IPS DF 6.9 (cell line): ENCODE results near the gene GSTA4.

Source experiments
- DNase-seq: peaks from one replicate; pipeline ENCODE4 v3.0.0-alpha.2; 2013; ENCODE audit warnings: low read depth, low spot score
- H3K27ac ChIP-seq: one replicate; pipeline ENCODE4 v1.5.1; 2013; ENCODE audit warnings: low read length, control low read depth
- H3K27me3 ChIP-seq: 2 replicates; pipeline ENCODE4 v1.6.1; 2013; ENCODE audit warnings: mild to moderate bottlenecking, low read length; ENCODE audit not compliant: control insufficient read depth, insufficient read depth
- H3K36me3 ChIP-seq: 2 replicates; pipeline ENCODE4 v1.6.1; 2013; ENCODE audit warnings: low read length; ENCODE audit not compliant: control insufficient read depth, insufficient read depth
- H3K4me1 ChIP-seq: 2 replicates; pipeline ENCODE4 v1.6.1; 2013; ENCODE audit warnings: low read length; ENCODE audit not compliant: control insufficient read depth, insufficient read depth
- H3K4me3 ChIP-seq: 2 replicates; pipeline ENCODE4 v1.5.1; 2013; ENCODE audit warnings: mild to moderate bottlenecking, low read length
- H3K9me3 ChIP-seq: 2 replicates; pipeline ENCODE4 v1.6.1; 2013; ENCODE audit warnings: low read length, inconsistent platforms; ENCODE audit not compliant: control insufficient read depth, insufficient read depth
- WGBS: extraction: QIAGEN DNeasy Blood & Tissue Kit; methylation state at CpG from one replicate; pipeline ENCODE4 v1.1.7; 2013; ENCODE audit warnings: mixed read lengths, missing lambda C conversion rate; ENCODE audit not compliant: insufficient read length, insufficient coverage; 5-methylcytosine and 5-hydroxymethylcytosine counted together

The GSTA4 gene

GRCh38 chr6:53031281-53031680 is 36.2 kb upstream of the GSTA4 start:
- no CpG with 5 or more reads among the region's 4 CpGs for WGBS
- Histone ChIP-seq H3K27ac (no peak overlapping the region), H3K36me3 (no peaks in the 10 kb centered on the region; the same call in 1 of the 2 replicates)

DNA sequence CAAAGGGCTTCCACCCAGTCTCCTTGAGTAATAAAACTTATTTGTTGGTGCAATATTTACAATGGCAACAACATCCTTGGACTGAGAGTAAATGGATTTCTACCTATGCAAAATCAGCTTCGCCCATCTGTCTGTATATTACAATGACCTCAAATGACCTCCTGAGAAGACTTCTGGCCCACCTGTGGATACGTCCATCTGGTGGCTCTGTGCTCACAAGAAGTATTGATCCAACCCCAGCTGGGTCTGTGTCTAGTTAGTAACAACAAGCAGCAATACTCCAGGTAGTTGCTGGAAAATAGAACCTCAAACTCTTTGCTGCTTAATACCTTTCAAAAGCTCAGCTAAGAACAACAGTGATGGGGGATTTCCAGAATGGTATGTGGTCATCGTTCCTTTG is 34.7 kb upstream of the GSTA4 start:
- WGBS, result no CpG with 5 or more reads among the region's 3 CpGs
- H3K27ac ChIP-seq, result no peak overlapping the region
- H3K36me3 ChIP-seq, result no peaks in the 10 kb centered on the region; the same call in 1 of the 2 replicates
- no peaks in the 10 kb centered on the region for H3K4me1 ChIP-seq
- no peaks in the 10 kb centered on the region for H3K27me3 ChIP-seq
- no peak overlapping the region for H3K4me3 ChIP-seq
- H3K9me3 ChIP-seq, result no peaks in the 10 kb centered on the region
- DNase-seq, result no peak

More at GRCh38 chr6:53031281-53031680, 36.2 kb upstream of the GSTA4 start:
- Histone ChIP-seq H3K9me3 (no peaks in the 10 kb centered on the region), H3K4me3 (no peak overlapping the region), H3K27me3 (no peaks in the 10 kb centered on the region), H3K4me1 (no peaks in the 10 kb centered on the region)
- no peak for DNase-seq

DNA sequence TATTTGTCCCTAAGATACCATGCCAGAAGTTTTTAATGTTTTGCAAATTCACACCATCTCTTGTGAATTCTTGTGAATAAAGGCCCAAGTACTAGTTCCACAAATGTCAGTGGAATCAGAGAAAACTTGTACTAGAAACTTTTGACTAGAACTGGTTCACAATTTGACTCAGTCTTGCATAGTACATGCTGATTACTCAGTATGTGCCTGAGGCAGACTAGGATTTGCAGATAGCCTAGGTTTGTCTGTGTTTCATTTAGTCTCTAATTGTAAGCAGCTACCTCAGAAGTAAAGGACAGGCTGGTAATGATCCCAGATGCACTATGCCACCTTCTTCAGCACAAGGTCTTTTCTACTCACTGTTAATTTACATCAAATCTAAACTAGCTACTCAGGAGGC is 34.2 kb upstream of the GSTA4 start:
- H3K4me3 ChIP-seq, result no peak overlapping the region
- no peaks in the 10 kb centered on the region; the same call in 1 of the 2 replicates for H3K36me3 ChIP-seq
- no peak for DNase-seq
- H3K9me3 ChIP-seq, result no peaks in the 10 kb centered on the region
- H3K27me3 ChIP-seq, result no peaks in the 10 kb centered on the region
- H3K4me1 ChIP-seq, result no peaks in the 10 kb centered on the region
- no peak overlapping the region for H3K27ac ChIP-seq

DNA sequence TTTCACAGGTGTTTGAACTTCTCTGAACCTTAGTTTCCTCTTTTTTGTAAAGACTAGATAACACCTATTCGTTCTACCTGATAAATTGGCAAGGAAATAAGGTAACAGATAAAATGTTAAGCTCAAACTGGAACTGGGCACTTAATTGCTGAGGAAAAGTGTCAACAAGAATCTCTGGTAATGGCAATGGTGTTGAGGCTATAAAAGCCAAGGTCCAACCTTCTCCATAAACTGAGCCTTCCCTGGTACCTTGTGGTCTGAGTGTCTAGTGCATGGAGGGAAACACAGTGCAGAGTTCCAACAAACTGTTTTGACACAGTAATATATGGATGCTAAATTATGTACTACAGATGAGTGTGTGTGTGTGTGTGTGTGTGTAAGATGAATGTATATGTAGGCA is 33.4 kb upstream of the GSTA4 start:
- Histone ChIP-seq H3K4me1 (no peaks in the 10 kb centered on the region), H3K27me3 (no peaks in the 10 kb centered on the region), H3K4me3 (no peak overlapping the region), H3K9me3 (no peaks in the 10 kb centered on the region), H3K36me3 (no peaks in the 10 kb centered on the region; the same call in 1 of the 2 replicates), H3K27ac (no peak overlapping the region)
- no CpG with 5 or more reads among the region's 1 CpG for WGBS
- DNase-seq, result no peak

DNA sequence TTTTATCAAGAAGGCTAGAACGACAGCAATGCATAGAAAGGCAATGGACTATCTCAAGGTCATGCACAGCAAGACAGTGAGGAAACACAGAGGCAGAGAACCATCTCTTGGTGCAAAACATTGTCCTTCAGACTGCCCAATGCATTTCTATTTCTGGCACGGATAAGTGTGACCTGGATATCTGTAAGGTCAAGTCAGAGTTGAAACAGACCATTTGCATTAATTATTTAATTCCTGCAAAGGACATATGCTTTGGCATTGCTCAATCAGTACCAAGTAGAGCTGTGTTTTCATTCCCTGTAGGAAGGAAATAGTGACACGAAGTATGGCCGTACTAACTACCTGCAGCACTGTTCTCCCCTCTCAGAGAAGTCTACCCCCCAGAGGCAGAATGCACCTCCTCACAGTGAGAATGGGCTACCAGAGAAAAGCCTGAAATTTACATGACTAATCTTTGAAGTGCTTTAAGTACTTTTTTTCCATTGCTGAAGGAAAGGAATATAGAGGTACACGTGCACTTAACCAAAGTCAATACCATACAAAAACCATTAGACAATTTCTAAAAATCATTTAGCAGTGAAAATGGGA is 32.1 kb upstream of the GSTA4 start:
- no peak for DNase-seq
- WGBS, result no CpG with 5 or more reads among the region's 5 CpGs
- H3K4me1 ChIP-seq, result no peaks in the 10 kb centered on the region
- no peak overlapping the region for H3K4me3 ChIP-seq
- H3K9me3 ChIP-seq, result no peaks in the 10 kb centered on the region
- no peak overlapping the region for H3K27ac ChIP-seq
- no peaks in the 10 kb centered on the region for H3K27me3 ChIP-seq
- no peaks in the 10 kb centered on the region; the same call in 1 of the 2 replicates for H3K36me3 ChIP-seq

DNA sequence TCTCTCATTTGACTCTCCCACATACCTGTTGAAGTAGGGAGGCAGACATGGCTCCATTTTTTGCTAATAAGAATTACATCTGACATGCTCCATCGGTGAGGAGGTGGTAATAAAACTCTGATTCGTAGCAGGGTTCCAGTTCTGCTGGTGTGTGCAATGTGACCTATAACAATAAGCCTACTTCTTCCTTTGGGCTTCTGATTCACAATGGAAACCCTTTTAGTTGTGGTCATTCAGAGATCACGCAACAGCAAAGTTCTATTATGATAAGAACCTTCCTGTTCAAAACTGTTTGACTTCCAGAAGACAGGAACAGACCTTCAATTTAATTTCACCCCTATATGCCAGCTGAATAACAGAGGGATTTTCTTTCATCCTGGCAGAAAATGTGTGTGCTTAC is 31.4 kb upstream of the GSTA4 start:
- WGBS, result no CpG with 5 or more reads among the region's 3 CpGs
- Histone ChIP-seq H3K9me3 (no peaks in the 10 kb centered on the region), H3K27me3 (no peaks in the 10 kb centered on the region), H3K36me3 (no peaks in the 10 kb centered on the region; the same call in 1 of the 2 replicates), H3K4me1 (no peaks in the 10 kb centered on the region), H3K27ac (no peak overlapping the region), H3K4me3 (no peak overlapping the region)
- DNase-seq, result no peak

- Histone ChIP-seq H3K27ac (no peak overlapping the region), H3K27me3 (no peaks in the 10 kb centered on the region), H3K4me1 (no peaks in the 10 kb centered on the region), H3K36me3 (peaks cover under 1% of the 10 kb centered on the region; the same call in 1 of the 2 replicates), H3K9me3 (no peaks in the 10 kb centered on the region), H3K4me3 (no peak overlapping the region)
- no peak for DNase-seq
- no CpG with 5 or more reads among the region's 1 CpG for WGBS
These were observed 28.2 kb upstream of the GSTA4 start for GRCh38 chr6:53023323-53023722.

DNA sequence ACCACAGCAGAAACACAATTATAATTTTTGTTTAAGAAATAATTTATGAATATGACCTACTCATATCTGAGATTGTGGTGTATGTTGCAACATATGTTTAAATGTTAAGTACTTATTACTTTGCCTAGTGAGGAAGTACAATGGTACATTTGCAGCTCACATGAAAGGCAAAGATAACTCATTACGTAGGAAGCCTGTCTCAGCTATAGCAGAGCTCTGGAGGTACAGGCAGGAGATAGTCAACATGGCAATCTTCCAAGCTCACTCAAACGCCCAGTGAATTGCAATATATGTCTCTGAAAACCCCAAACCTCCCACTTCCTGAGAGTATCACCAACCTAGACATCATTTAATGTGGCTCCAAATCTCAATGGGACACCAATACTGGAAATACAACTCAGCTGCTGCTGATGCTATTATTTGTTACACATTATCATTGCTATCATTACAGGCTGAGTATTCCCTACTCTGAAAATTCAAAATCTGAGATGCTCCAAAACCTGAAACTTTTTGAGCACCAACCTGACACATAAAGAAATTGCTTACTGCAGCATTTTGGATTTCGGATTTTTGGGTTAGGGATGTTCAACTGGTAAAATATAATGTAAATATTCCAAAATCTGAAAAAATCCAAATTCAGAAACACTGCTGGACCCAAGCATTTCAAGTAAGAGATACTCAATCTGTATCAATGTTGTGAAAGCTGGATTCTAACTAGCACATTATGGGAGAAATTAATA is 25.1 kb upstream of the GSTA4 start:
- H3K27ac ChIP-seq, result no peak overlapping the region
- DNase-seq, result no peak
- no CpG with 5 or more reads among the region's 3 CpGs for whole genome bisulfite sequencing

GRCh38 chr6:53018446-53018845 is 23.4 kb upstream of the GSTA4 start:
- no CpG with 5 or more reads among the region's 2 CpGs for WGBS
- Histone ChIP-seq H3K27ac (no peak overlapping the region), H3K4me3 (no peak overlapping the region), H3K9me3 (no peaks in the 10 kb centered on the region), H3K27me3 (no peaks in the 10 kb centered on the region), H3K4me1 (no peaks in the 10 kb centered on the region), H3K36me3 (peaks cover 8% of the 10 kb centered on the region; the same call in 1 of the 2 replicates)
- no peak for DNase-seq

More for the DNA sequence above, 25.1 kb upstream of the GSTA4 start:
- Histone ChIP-seq H3K4me3 (no peak overlapping the region), H3K9me3 (no peaks in the 10 kb centered on the region), H3K27me3 (no peaks in the 10 kb centered on the region), H3K36me3 (peaks cover 4% of the 10 kb centered on the region; the same call in 1 of the 2 replicates), H3K4me1 (no peaks in the 10 kb centered on the region)

- Histone ChIP-seq H3K9me3 (no peaks in the 10 kb centered on the region), H3K36me3 (peaks cover 14% of the 10 kb centered on the region; the same call in 1 of the 2 replicates), H3K27me3 (no peaks in the 10 kb centered on the region), H3K4me3 (no peak overlapping the region), H3K4me1 (no peaks in the 10 kb centered on the region), H3K27ac (no peak overlapping the region)
- no CpG with 5 or more reads among the region's 1 CpG for WGBS
- DNase-seq, result no peak
These were observed 20.4 kb upstream of the GSTA4 start for GRCh38 chr6:53015486-53015885.
